ENCODE data around the gene WNK2. TPM values are rescaled to one million over a fixed set of nuclear protein-coding genes. Genes with fewer than 3 reads are reported as not detected.
A peak's percentile ranks its signal among the peaks of the same experiment; 100 is the strongest.

The WNK2 gene
- total RNA-seq, 4 donors from 2014 or later = 6.2 to 31.9 (median 18.9) TPM

GRCh38 chr9:93181672-93182435 is 2.1 kb upstream of the WNK2 start:
- H3K4me1 ChIP-seq = peaks cover 0 to 12% of the 10 kb centered on the region in 2 donors
- H3K4me3 ChIP-seq = no peak overlapping the region
- intact Hi-C loops (cut with DNase I; ENCODE audit: low total_unique reads) = no loop called here
- no peak for DNase-seq
- no peaks in the 10 kb centered on the region for H3K36me3 ChIP-seq
- no peaks in the 10 kb centered on the region for H3K27me3 ChIP-seq
- TF ChIP-seq POLR2A (IDR thresholded peaks at IDR 0.05) (no peak), CTCF (IDR thresholded peaks at IDR 0.05) (no peak)
- no peak overlapping the region for H3K27ac ChIP-seq
- no peaks in the 10 kb centered on the region for H3K9me3 ChIP-seq

DNA sequence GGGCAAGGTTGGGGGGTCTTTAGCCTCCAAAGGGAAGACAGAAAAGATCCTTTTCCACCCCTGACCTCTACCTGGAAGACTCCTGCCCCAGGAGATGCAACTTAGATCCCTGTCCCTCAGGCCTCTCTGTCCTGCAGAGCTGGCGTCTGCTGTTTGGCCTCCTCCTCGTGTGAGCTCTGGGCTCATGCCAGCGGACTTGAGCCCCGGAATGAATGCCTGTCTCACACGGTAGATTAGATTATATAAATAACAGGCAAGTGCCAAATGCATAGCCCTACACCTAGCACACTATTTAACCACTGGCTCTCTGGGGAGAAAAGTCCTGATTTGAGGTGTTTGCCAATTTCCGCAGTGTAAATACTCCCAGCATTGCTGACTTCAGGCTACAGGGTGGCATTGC is 1.4 kb upstream of the WNK2 start:
- no peaks in the 10 kb centered on the region for H3K27me3 ChIP-seq
- TF ChIP-seq CTCF (IDR thresholded peaks at IDR 0.05) (no peak), POLR2A (IDR thresholded peaks at IDR 0.05) (no peak)
- no peaks in the 10 kb centered on the region for H3K36me3 ChIP-seq
- H3K4me1 ChIP-seq = peaks cover 0 to 12% of the 10 kb centered on the region in 2 donors
- H3K9me3 ChIP-seq = no peaks in the 10 kb centered on the region
- intact Hi-C loops (cut with DNase I; ENCODE audit: low total_unique reads) = no loop called here
- no peak overlapping the region for H3K4me3 ChIP-seq
- H3K27ac ChIP-seq = no peak overlapping the region
- no peak for DNase-seq

GRCh38 chr9:93183131-93183662 is 742 bp upstream of the WNK2 start:
- intact Hi-C loops (cut with DNase I; ENCODE audit: low total_unique reads) = no loop called here

GRCh38 chr9:93184432-93185265 is 710 bp downstream of the WNK2 start:
- Histone ChIP-seq H3K27me3 (no peaks in the 10 kb centered on the region), H3K9me3 (no peaks in the 10 kb centered on the region), H3K36me3 (no peaks in the 10 kb centered on the region), H3K4me3 (peak overlapping the region; percentile 23 to 44), H3K4me1 (peaks cover 0 to 12% of the 10 kb centered on the region in 2 donors), H3K27ac (no peak overlapping the region)
- no peak for DNase-seq
- intact Hi-C loops (cut with DNase I; ENCODE audit: low total_unique reads) = no loop called here
- TF ChIP-seq POLR2A (IDR thresholded peaks at IDR 0.05) = no peak
- TF ChIP-seq CTCF (IDR thresholded peaks at IDR 0.05) = no peak

More at GRCh38 chr9:93183131-93183662, 742 bp upstream of the WNK2 start:
- Histone ChIP-seq H3K27ac (no peak overlapping the region), H3K36me3 (no peaks in the 10 kb centered on the region), H3K9me3 (no peaks in the 10 kb centered on the region), H3K4me1 (peaks cover 0 to 12% of the 10 kb centered on the region in 2 donors), H3K4me3 (no peak overlapping the region), H3K27me3 (no peaks in the 10 kb centered on the region)
- DNase-seq = no peak
- no peak for TF ChIP-seq POLR2A (IDR thresholded peaks at IDR 0.05)
- TF ChIP-seq CTCF (IDR thresholded peaks at IDR 0.05) = no peak
